GM18508 (cell line): ENCODE data around the gene DDIT3.

Experiments
- ATAC-seq: cut with Tn5 transposase; IDR thresholded peaks from one replicate; pipeline ENCODE4 v1.9.1; 2021; ENCODE audit warnings: moderate number of reproducible peaks; ENCODE audit not compliant: insufficient read depth, unreplicated experiment

DDIT3 gene

DNA sequence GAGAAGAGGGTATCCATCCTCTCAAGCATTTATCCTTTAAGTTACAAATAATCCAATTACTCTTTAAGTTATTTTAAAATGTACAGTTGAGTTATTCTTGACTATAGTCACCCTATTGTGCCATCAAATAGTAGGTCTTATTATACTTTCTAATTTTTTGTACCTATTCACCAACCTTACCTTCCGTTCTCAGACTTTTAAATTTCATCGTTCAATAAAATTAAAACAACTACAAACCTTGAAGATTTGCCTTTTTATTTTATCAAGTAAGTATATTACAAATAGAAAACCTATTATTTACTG lies 27.6 kb upstream of the DDIT3 start:
- ATAC-seq = no peak

- no peak for ATAC-seq
Measured at GRCh38 chr12:57547288-57548012, 27.1 kb upstream of the DDIT3 start.

DNA sequence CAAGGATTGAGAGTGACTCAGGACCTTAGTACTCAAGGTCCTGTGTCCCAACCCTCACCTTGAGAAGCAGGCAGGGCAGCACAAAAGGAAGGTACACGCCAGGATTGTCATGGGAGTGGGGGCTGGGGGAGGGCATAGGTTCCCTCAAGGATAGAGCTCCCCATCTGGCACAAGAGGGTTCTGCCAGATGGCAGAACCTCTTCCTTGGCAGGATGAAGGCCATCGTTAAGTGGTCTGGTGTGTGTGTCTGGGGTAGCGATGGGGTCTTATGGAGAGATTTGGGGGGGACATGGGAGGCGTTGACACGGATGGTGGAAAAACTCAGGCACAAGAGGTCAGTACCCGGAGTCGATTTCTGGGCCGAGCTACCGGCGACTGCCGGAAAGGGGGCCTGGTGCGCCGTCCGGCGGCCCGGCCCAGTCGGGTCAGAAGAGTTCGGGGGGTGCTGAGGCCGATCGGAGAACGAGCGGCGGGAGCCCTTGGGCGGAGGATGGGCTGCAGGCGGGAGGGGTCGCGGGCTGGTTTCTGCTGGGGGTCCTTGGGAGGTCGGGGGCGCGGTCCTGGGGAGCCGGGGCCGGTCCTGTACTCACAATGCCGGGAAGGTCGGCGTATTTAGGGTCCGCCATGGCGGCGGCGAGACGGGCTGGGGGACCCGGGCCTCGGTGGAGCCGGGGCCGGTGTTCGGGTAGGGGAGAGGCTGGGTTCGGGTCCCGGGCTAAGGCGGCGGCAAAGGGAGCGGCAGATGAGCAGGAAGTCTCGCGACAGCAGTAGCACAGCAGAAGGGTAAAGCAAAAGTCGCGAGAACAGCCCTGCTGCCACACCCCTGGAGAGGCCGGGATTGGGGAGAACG lies 26.3 kb upstream of the DDIT3 start, which contains the start of gene DCTN2:
Gene DCTN2 (minus strand): TSS at position 755 of the 850 bp plus-strand sequence. CDS start 129 bp downstream, at position 626.
- peak; percentile 96 for ATAC-seq

DNA sequence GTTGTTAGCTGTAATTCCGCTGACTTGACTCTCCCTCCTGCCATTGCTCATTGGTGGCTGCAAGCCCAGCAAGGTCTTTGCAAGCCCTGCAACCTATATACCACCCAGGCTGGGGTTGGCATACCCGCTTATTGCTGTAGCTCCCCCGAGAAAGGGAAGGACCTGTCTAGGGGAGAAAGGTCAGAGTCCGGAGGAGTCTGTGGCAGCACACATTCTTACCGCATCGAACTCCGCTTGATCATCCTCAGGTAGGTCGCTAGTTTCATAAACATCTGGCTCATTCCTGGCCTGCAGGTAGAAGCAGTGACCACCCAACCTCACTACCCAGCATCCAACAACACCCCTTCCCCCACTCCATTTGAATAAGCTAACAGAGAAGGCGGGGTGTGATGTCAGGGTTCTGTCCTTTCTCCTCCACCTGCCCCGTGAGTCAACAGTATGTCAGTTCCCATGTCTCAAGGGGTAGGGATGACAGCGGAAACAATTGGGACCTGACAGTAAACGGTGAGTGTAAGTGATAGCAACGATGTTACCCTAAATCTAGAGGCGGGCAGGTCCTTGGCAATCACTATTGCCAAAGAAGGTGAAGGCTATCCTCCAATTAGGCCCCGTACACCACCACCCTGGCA lies 25.6 kb upstream of the DDIT3 start:
- ATAC-seq = no peak

DNA sequence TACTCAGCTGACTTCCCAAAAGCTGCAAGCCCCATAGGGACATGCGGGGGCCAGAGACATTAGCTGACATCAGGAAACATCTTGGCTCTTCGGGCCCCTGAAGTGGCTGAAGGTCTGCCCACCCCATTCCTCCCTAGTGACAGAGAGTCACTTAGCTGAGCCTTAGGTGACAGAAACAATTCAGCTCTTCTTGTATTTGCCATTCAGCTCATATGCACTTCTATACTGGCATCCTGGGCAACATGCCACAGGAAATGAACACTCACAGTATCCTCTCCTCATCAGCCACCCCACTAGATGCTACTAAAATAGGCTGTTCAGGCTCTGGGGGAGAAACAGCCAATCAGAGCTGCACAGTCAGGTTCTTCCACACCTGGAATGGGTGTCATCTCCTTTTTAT lies 23.3 kb upstream of the DDIT3 start:
- ATAC-seq = no peak

DNA sequence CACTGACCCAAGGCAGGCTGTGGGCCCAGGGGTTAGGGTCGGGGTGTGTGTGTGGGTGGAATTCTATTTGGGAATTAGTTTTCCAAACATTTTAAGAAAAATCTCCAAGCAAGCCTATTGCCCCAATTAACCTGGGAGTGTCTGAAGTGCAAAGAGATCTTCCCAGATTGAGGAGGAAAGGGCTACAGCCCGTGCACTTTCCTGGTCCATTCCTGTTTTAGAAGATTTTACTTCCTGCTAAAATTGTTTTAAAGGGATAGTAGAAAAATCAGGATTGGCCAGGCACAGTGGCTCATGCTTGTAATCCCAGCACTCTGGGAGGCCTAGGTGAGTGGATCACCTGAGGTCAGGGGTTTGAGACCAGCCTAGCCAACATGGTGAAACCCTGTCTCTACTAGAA lies 21.4 kb upstream of the DDIT3 start:
- no peak for ATAC-seq

- no peak for ATAC-seq
Measured at GRCh38 chr12:57541001-57541400, 20.7 kb upstream of the DDIT3 start.

- ATAC-seq = no peak
Measured at GRCh38 chr12:57539134-57539768, 18.9 kb upstream of the DDIT3 start.

DNA sequence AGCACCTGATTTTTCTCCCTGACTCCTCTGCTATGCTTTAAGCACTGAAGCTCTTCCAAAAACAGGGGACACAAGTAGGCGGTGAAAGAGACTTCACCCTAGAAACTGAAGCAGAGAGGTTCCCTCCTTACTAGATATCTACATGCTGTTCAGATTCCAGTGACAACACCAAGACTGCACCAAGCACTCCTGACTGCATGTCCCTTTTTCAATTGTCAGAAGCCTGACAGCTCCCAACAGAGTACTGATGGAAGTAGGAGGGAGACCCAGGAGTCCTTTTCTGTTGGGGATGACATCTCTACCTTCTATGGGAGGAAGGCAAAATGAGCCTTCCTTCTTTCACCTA lies 16.3 kb upstream of the DDIT3 start:
- ATAC-seq = no peak

GRCh38 chr12:57535764-57536596 lies 15.7 kb upstream of the DDIT3 start:
- ATAC-seq = no peak

GRCh38 chr12:57534991-57535543 lies 14.8 kb upstream of the DDIT3 start:
- no peak for ATAC-seq

GRCh38 chr12:57534250-57534649 lies 13.9 kb upstream of the DDIT3 start:
- ATAC-seq = no peak

DNA sequence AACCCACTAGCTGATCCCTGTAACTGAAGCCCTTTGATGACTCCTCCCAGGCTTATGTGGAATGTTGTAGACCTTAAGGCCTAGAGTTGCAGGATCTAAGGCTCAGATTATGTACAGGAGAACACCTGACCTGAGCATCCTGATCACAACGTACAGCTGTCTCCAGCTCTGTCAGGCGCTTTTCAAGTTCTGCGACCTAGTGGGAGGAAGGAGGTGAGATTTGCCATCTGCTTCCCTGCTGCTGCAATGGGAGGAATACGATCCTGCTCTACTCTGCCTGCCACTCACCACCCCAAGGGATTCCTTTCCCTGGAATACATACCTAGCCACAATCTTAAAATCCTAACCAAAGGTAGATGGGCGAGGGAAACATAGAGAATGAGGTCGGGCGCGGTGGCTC lies 12.8 kb upstream of the DDIT3 start:
- ATAC-seq = no peak

DNA sequence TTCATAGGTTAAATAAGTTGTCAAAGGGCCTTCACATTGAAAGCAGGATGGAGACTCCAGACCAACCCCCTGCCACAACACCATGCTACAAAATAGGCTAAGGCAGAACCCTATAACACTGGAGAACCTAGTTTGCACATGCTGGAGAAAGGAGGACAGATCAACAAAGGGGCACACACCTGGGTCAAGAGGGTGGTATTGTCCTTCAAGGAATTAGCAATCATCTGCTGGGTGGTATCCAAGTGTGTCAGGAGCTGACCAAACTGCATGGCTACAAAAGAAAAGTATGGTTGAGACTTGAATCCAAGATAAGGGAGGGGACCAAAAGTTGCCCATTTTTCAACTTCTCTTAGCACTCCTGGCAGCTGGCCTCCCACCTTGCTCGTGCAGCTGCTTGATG lies 11.5 kb upstream of the DDIT3 start:
- no peak for ATAC-seq

GRCh38 chr12:57530396-57531142 lies 10.3 kb upstream of the DDIT3 start:
- no peak for ATAC-seq

GRCh38 chr12:57529831-57530230 lies 9.5 kb upstream of the DDIT3 start:
- ATAC-seq = no peak

DNA sequence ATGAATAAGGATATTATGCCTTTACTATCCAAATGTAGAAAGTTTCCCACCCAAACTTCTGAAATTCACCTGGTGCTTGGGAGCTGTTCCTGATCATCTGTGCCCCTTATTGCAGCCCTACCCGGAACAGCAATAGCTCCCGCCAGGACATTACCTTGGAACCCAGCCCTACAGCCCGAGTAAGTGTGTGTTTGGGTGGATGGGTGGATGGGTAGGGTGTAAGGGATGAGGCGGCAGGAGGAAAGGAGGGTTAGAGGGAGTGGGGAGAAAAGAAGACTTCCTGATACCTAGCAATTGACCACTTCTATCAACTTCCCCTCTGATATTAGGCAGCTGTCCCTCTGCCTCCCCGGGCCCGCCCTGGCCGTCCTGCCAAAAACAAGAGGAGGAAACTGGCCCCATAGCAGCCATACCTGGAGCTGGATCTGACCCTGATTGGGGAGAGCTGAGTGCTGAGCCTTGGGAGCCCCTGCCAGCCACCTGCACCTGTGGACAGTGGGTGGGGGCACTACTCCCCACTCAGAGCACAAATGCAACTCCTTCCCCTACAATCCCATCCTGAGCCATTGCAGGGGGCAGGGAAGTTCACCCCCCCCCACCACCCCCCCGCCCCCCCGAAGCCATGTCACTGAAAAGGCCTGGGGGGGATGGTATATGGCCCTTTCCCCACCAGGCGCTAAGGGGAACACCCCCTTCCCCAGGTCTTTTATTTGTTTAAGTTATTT lies 8.7 kb upstream of the DDIT3 start:
- no peak for ATAC-seq

GRCh38 chr12:57528176-57528575 lies 7.9 kb upstream of the DDIT3 start:
- no peak for ATAC-seq

- ATAC-seq = no peak
Measured at GRCh38 chr12:57527184-57527583, 6.9 kb upstream of the DDIT3 start.
